SK-N-SH (cell line): ENCODE results near the gene NIPAL1. TPM values are rescaled to one million over a fixed set of nuclear protein-coding genes. Genes with fewer than 3 reads are reported as not detected.
A peak's percentile ranks its signal among the peaks of the same experiment; 100 is the strongest.

Experiments
- CTCF ChIA-PET: fragments of 300-600, 350-600 bp; formaldehyde crosslinking; extraction: SDS; loops from one replicate; lab custom pipeline; 2021; lab: Yijun Ruan, JAX
- POLR2A ChIA-PET: fragments of 350-600 bp; sonication (Branson Sonifier 250); formaldehyde crosslinking; extraction: SDS; loops from one replicate; lab custom pipeline; 2020; ENCODE audit warnings: antibody characterized with exemption, inconsistent platforms; lab: Yijun Ruan, JAX
- DNase-seq: peaks from one replicate; pipeline ENCODE4 v3.0.0; 2012
- H2AFZ ChIP-seq: fragments of 200-600 bp; sonication (generic); 2 replicates; pipeline ENCODE4 v1.8.1; 2016; ENCODE audit warnings: antibody characterized with exemption, mild to moderate bottlenecking, low read depth
- H3F3A ChIP-seq: fragments of 200-600 bp; sonication (generic); replicated peaks from 2 replicates; pipeline ENCODE3; 2016; ENCODE audit warnings: antibody characterized with exemption, mild to moderate bottlenecking; ENCODE audit not compliant: insufficient read depth
- H3K27ac ChIP-seq, 2 experiments: fragments of 200-500 bp in 1 of 2; fragments of 200-600 bp in 1 of 2; sonication (Bioruptor generic) in 1 of 2; sonication (generic), shearing (Covaris generic) in 1 of 2; 2 replicates each; pipeline versions ENCODE4 v1.5.1 to v1.6.1; 2014 to 2016; ENCODE audit warnings: low read depth in 2 of 2, inconsistent platforms in 1 of 2, low read length in 1 of 2, mild to moderate bottlenecking in 1 of 2, mixed read lengths in 1 of 2
- H3K27me3 ChIP-seq: fragments of 200-600 bp; sonication (generic), shearing (Covaris generic); 2 replicates; pipeline ENCODE4 v1.6.1; 2016; ENCODE audit warnings: mixed run types; ENCODE audit not compliant: insufficient read depth
- H3K36me3 ChIP-seq, 2 experiments: fragments of 200-500 bp in 1 of 2; fragments of 200-600 bp in 1 of 2; sonication (Bioruptor generic) in 1 of 2; sonication (generic) in 1 of 2; replicated peaks in 1 of 2; 2 replicates each; pipeline versions ENCODE3 to v1.5.1; 2014 to 2016; ENCODE audit warnings: low read length in 1 of 2, mild to moderate bottlenecking in 1 of 2; ENCODE audit not compliant: insufficient read depth in 2 of 2, control insufficient read depth in 1 of 2
- H3K4me1 ChIP-seq, 2 experiments: fragments of 200-500 bp in 1 of 2; fragments of 200-600 bp in 1 of 2; sonication (Bioruptor generic) in 1 of 2; sonication (generic), shearing (Covaris generic) in 1 of 2; 2 replicates each; pipeline versions ENCODE4 v1.5.1 to v1.6.1; 2014 to 2016; ENCODE audit warnings: low read depth in 1 of 2, low read length in 1 of 2, mixed run types in 1 of 2; ENCODE audit not compliant: insufficient read depth in 2 of 2, control insufficient read depth in 1 of 2
- H3K4me2 ChIP-seq: fragments of 200-600 bp; sonication (generic), shearing (Covaris generic); 2 replicates; pipeline ENCODE4 v1.6.1; 2017; ENCODE audit warnings: mixed run types
- H3K4me3 ChIP-seq, 2 experiments: fragments of 200-500 bp in 1 of 2; fragments of 200-600 bp in 1 of 2; sonication (Bioruptor generic) in 1 of 2; sonication (generic), shearing (Covaris generic) in 1 of 2; 2 replicates each; pipeline versions ENCODE4 v1.5.1 to v1.8.1; 2014 to 2016; ENCODE audit warnings: low read depth in 2 of 2, inconsistent platforms in 1 of 2, low read length in 1 of 2, mild to moderate bottlenecking in 1 of 2, mixed read lengths in 1 of 2, moderate library complexity in 1 of 2
- H3K79me2 ChIP-seq: fragments of 200-600 bp; sonication (generic); 2 replicates; pipeline ENCODE4 v1.8.1; 2017; ENCODE audit warnings: mild to moderate bottlenecking; ENCODE audit not compliant: insufficient read depth
- H3K9ac ChIP-seq: fragments of 200-600 bp; sonication (generic); 2 replicates; pipeline ENCODE4 v1.6.1; 2017; ENCODE audit warnings: mixed run types
- H3K9me2 ChIP-seq: fragments of 200-600 bp; sonication (generic); 2 replicates; pipeline ENCODE4 v1.6.1; 2017; ENCODE audit warnings: mixed run types
- H3K9me3 ChIP-seq: fragments of 200-600 bp; sonication (generic); 2 replicates; pipeline ENCODE4 v1.6.1; 2017; ENCODE audit warnings: mixed run types, mild to moderate bottlenecking, moderate library complexity
- H4K20me1 ChIP-seq: fragments of 200-600 bp; sonication (generic); 2 replicates; pipeline ENCODE4 v1.6.1; 2017; ENCODE audit warnings: mild to moderate bottlenecking, mixed run types; ENCODE audit not compliant: insufficient read depth
- CTCF ChIP-seq: fragments of 200-600 bp; sonication (generic); IDR thresholded peaks from 2 replicates; pipeline ENCODE4 v1.6.1; 2017; ENCODE audit warnings: antibody characterized with exemption, mild to moderate bottlenecking, moderate library complexity
- ELF1 ChIP-seq: IDR thresholded peaks from 2 replicates; pipeline ENCODE4 v1.4.0; 2012
- FOSL2 ChIP-seq: IDR thresholded peaks from 2 replicates; pipeline ENCODE4 v1.4.0; 2012; ENCODE audit warnings: low read depth, mild to moderate bottlenecking, moderate library complexity, borderline replicate concordance
- FOXJ3 ChIP-seq: sonication (generic); formaldehyde crosslinking; IDR thresholded peaks from 2 replicates; pipeline ENCODE4 v1.5.1; 2020; ENCODE audit warnings: mild to moderate bottlenecking, missing genetic modification reagents
- FOXM1 ChIP-seq: IDR thresholded peaks from 2 replicates; pipeline ENCODE4 v1.4.0; 2012; ENCODE audit warnings: low read depth, mild to moderate bottlenecking
- JUND ChIP-seq: IDR thresholded peaks from 2 replicates; pipeline ENCODE4 v1.4.0; 2012
- MEF2A ChIP-seq: IDR thresholded peaks from 2 replicates; pipeline ENCODE4 v1.4.0; 2012; ENCODE audit warnings: low read depth, borderline replicate concordance
- MXI1 ChIP-seq: IDR thresholded peaks from 2 replicates; pipeline ENCODE4 v1.6.1; 2012; ENCODE audit warnings: mild to moderate bottlenecking, low read depth, low read length, improper control_type of control experiment
- NFIC ChIP-seq: IDR thresholded peaks from 2 replicates; pipeline ENCODE4 v1.4.0; 2012; ENCODE audit warnings: borderline replicate concordance
- NRF1 ChIP-seq: IDR thresholded peaks from 2 replicates; pipeline ENCODE4 v1.6.1; 2012; ENCODE audit warnings: low read depth, mild to moderate bottlenecking, low read length
- PBX3 ChIP-seq: IDR thresholded peaks from 2 replicates; pipeline ENCODE4; 2012
- POLR2AphosphoS5 ChIP-seq: IDR thresholded peaks from 2 replicates; pipeline ENCODE4 v1.6.1; 2012; ENCODE audit warnings: low read depth, low read length
- RAD21 ChIP-seq: IDR thresholded peaks from 2 replicates; pipeline ENCODE4 v1.6.1; 2012; ENCODE audit warnings: mild to moderate bottlenecking, low read length
- REST ChIP-seq: IDR thresholded peaks from 2 replicates; pipeline ENCODE4 v1.6.1; 2012; ENCODE audit warnings: mild to moderate bottlenecking, low read depth, low read length, moderate library complexity
- SIN3A ChIP-seq: IDR thresholded peaks from 2 replicates; pipeline ENCODE4 v1.6.1; 2012; ENCODE audit warnings: low read depth, mild to moderate bottlenecking, low read length, moderate library complexity, borderline replicate concordance
- SMC3 ChIP-seq: IDR thresholded peaks from 2 replicates; pipeline ENCODE4 v1.6.1; 2012; ENCODE audit warnings: low read depth, low read length, improper control_type of control experiment
- TAF1 ChIP-seq: IDR thresholded peaks from 2 replicates; pipeline ENCODE4 v1.6.1; 2012; ENCODE audit warnings: low read depth, mild to moderate bottlenecking, low read length, moderate library complexity, borderline replicate concordance
- TCF12 ChIP-seq: IDR thresholded peaks from 2 replicates; pipeline ENCODE4 v1.4.0; 2012
- TEAD4 ChIP-seq: IDR thresholded peaks from 2 replicates; pipeline ENCODE4 v1.4.0; 2012; ENCODE audit warnings: mild to moderate bottlenecking, borderline replicate concordance; ENCODE audit not compliant: insufficient read depth
- USF2 ChIP-seq: fragments of 150-350 bp; IDR thresholded peaks from 2 replicates; pipeline ENCODE4 v1.6.1; 2017; ENCODE audit warnings: antibody characterized with exemption, low read length, low read depth, borderline replicate concordance
- YY1 ChIP-seq: IDR thresholded peaks from 2 replicates; pipeline ENCODE4 v1.4.0; 2012; ENCODE audit warnings: low read depth, mild to moderate bottlenecking
- ZBTB33 ChIP-seq: IDR thresholded peaks from 2 replicates; pipeline ENCODE4 v1.4.0; 2012; ENCODE audit warnings: low read depth, borderline replicate concordance
- WGBS: methylation state at CpG from one replicate; pipeline ENCODE4 v1.1.6; 2017; ENCODE audit warnings: low lambda C conversion rate; 5-methylcytosine and 5-hydroxymethylcytosine counted together
- polyA plus RNA-seq, 3 experiments: library from polyadenylated mRNA; depleted of rRNA; stranded (reverse); fragments of >200 nt; gene quantifications; 2 replicates each; pipeline ENCODE4 v1.2.3, GENCODE V29; 2012

The NIPAL1 gene
- polyA plus RNA-seq (2012; rRNA removed) = 1.8 and 2.0 TPM in 2 replicates
- polyA plus RNA-seq (2012; cell fraction: cytosol; rRNA removed) = 2.5 and 2.6 TPM in 2 replicates
- 0.56 and 1.5 TPM in 2 replicates for polyA plus RNA-seq (2012; cell fraction: nucleus; rRNA removed)

GRCh38 chr4:48016141-48017107, at the start of gene NIPAL1, which contains the start of gene CNGA1:
NIPAL1 (plus strand) TSS chr4:48016772; CDS start chr4:48016840, 68 bp downstream.
CNGA1 (minus strand) TSS chr4:48016681; CDS start chr4:47952689, 63,992 bp downstream.
- H3F3A ChIP-seq = peaks cover 6% of the 10 kb centered on the region
- H3K36me3 ChIP-seq = no peaks in the 10 kb centered on the region
- peaks cover 0 to 10% of the 10 kb centered on the region in 2 experiments; a peak in 1 of 4 replicates for H3K4me1 ChIP-seq
- ChIA-PET POLR2A (no interaction called here), CTCF (interaction anchor here (0.8 to 1.7 kb wide), 8 partner anchors 14 to 175 kb away, joined by 3 to 10 read pairs (median 3); no protein-coding TSS in a partner anchor)
- H3K79me2 ChIP-seq = no peaks in the 10 kb centered on the region
- peak within 1 kb of the TSS; percentile 87 to 88 for H3K4me3 ChIP-seq
- H3K9me2 ChIP-seq = no peaks in the 10 kb centered on the region
- H3K27ac ChIP-seq = peak within 1 kb of the TSS in 1 of 2 experiments; percentile 51; a peak in 3 of 4 replicates
- H2AFZ ChIP-seq = peak within 1 kb of the TSS; percentile 89
- H3K9ac ChIP-seq = peak within 1 kb of the TSS; percentile 70
- H3K27me3 ChIP-seq = no peaks in the 10 kb centered on the region
- peak; percentile 94 for DNase-seq
- H4K20me1 ChIP-seq = no peaks in the 10 kb centered on the region
- no peaks in the 10 kb centered on the region for H3K9me3 ChIP-seq
- peak within 1 kb of the TSS; percentile 85 for H3K4me2 ChIP-seq
- 5% methylated on average over 24 of the region's 60 CpGs for WGBS
- TF ChIP-seq NFIC (no peak), FOSL2 (no peak), JUND (no peak), PBX3 (no peak), MXI1 (0 out of 2 replicates have a peak, but pooled peaks have one; percentile 44), TEAD4 (no peak), TAF1 (0 out of 2 replicates have a peak, but pooled peaks have one; percentile 1), ZBTB33 (no peak), SMC3 (peak; percentile 32; the same call in 1 of the 2 replicates), NRF1 (peak; percentile 12; the same call in 1 of the 2 replicates), CTCF (peak; percentile 58), RAD21 (peak; percentile 40), REST (no peak), SIN3A (no peak; the same call in 1 of the 2 replicates), POLR2AphosphoS5 (no peak), YY1 (no peak), TCF12 (no peak), FOXJ3 (CRISPR knock-in tag) (no peak), MEF2A (no peak), USF2 (no peak), ELF1 (no peak), FOXM1 (no peak)
